ENCODE measurements around the gene COL7A1.

COL7A1 gene

GRCh38 chr3:48595075-48595525 lies at the start of gene COL7A1:
Gene COL7A1 (minus strand): TSS chr3:48595329. CDS start chr3:48595159, 170 bp downstream.
- DNase-seq: no peak

- DNase-seq: no peak
These were observed 47.5 kb upstream of the COL7A1 start for GRCh38 chr3:48642605-48643004.

GRCh38 chr3:48641396-48641795 lies 46.3 kb upstream of the COL7A1 start:
- DNase-seq: no peak

- DNase-seq: no peak
These were observed 44.9 kb upstream of the COL7A1 start for GRCh38 chr3:48639944-48640606.

GRCh38 chr3:48637305-48637704 lies 42.2 kb upstream of the COL7A1 start:
- no peak for DNase-seq

GRCh38 chr3:48636149-48636655 lies 41.1 kb upstream of the COL7A1 start:
- no peak for DNase-seq

- DNase-seq: peak; percentile 93
These were observed 40.3 kb upstream of the COL7A1 start, which contains the start of gene SLC26A6 for GRCh38 chr3:48635222-48636021. Gene SLC26A6 (minus strand): TSS chr3:48635461. CDS start chr3:48635393, 68 bp downstream.

GRCh38 chr3:48634661-48635221 lies 39.6 kb upstream of the COL7A1 start:
- peak; percentile 29 for DNase-seq

- no peak for DNase-seq
These were observed 38.6 kb upstream of the COL7A1 start for GRCh38 chr3:48633743-48634142.

GRCh38 chr3:48633256-48633655 lies 38.1 kb upstream of the COL7A1 start:
- DNase-seq: no peak

GRCh38 chr3:48631516-48632448 lies 36.7 kb upstream of the COL7A1 start:
- DNase-seq: no peak

- no peak for DNase-seq
These were observed 35.7 kb upstream of the COL7A1 start for GRCh38 chr3:48630833-48631232.

- DNase-seq: no peak
These were observed 35.3 kb upstream of the COL7A1 start for GRCh38 chr3:48630407-48630806.

- DNase-seq: no peak
These were observed 34.8 kb upstream of the COL7A1 start for GRCh38 chr3:48629894-48630293.

GRCh38 chr3:48628277-48629017 lies 33.3 kb upstream of the COL7A1 start:
- DNase-seq: no peak

- no peak for DNase-seq
These were observed 30.5 kb upstream of the COL7A1 start for GRCh38 chr3:48625600-48625999.

GRCh38 chr3:48624767-48625166 lies 29.6 kb upstream of the COL7A1 start:
- no peak for DNase-seq

- no peak for DNase-seq
These were observed 28.9 kb upstream of the COL7A1 start for GRCh38 chr3:48623851-48624547.

GRCh38 chr3:48621461-48621869 lies 26.3 kb upstream of the COL7A1 start, which contains the start of gene TMEM89:
Gene TMEM89 (minus strand): TSS chr3:48621769. CDS start chr3:48621756, 13 bp downstream.
- no peak for DNase-seq

GRCh38 chr3:48619541-48620524 lies 24.7 kb upstream of the COL7A1 start:
- DNase-seq: no peak

All from CD4-positive, alpha-beta T cell treated with Interleukin-21 for 1 hour (primary cell).